HG03045 (cell line): ENCODE data around the gene GRIK3.
"Not testable (repeated sequence)": the region's sequence is repeated elsewhere in the genome, so short reads cannot be mapped to it uniquely, and the experiment has no call there.

Experiments
- ATAC-seq: cut with Tn5 transposase; IDR thresholded peaks from one replicate; pipeline ENCODE4 v1.9.1; 2021; ENCODE audit warnings: mild to moderate bottlenecking, moderate library complexity; ENCODE audit not compliant: unreplicated experiment

GRIK3 gene

GRCh38 chr1:36912365-36912865 is 121.9 kb downstream of the GRIK3 start:
- no peak for ATAC-seq

- ATAC-seq, result no peak
Observed at GRCh38 chr1:36911561-36912364, 122.6 kb downstream of the GRIK3 start.

GRCh38 chr1:36910886-36911540 is 123.3 kb downstream of the GRIK3 start:
- no peak for ATAC-seq

GRCh38 chr1:36909946-36910725 is 124.2 kb downstream of the GRIK3 start:
- no peak for ATAC-seq

GRCh38 chr1:36909359-36909758 is 125.0 kb downstream of the GRIK3 start:
- not testable (repeated sequence) for ATAC-seq

GRCh38 chr1:36908096-36908495 is 126.2 kb downstream of the GRIK3 start:
- ATAC-seq, result no peak

- ATAC-seq, result no peak
Observed at GRCh38 chr1:36906555-36906954, 127.8 kb downstream of the GRIK3 start.

GRCh38 chr1:36905941-36906340 is 128.4 kb downstream of the GRIK3 start:
- no peak for ATAC-seq

- no peak for ATAC-seq
Observed at GRCh38 chr1:36900128-36900527, 134.2 kb downstream of the GRIK3 start.

GRCh38 chr1:36897813-36898212 is 136.5 kb downstream of the GRIK3 start:
- ATAC-seq, result not testable (repeated sequence)

GRCh38 chr1:36894824-36895223 is 139.5 kb downstream of the GRIK3 start:
- ATAC-seq, result no peak

GRCh38 chr1:36890776-36891175 is 143.5 kb downstream of the GRIK3 start:
- ATAC-seq, result no peak

GRCh38 chr1:36889478-36890226 is 144.7 kb downstream of the GRIK3 start:
- no peak for ATAC-seq

- ATAC-seq, result no peak
Observed at GRCh38 chr1:36888811-36889477, 145.4 kb downstream of the GRIK3 start.

GRCh38 chr1:36885540-36886357 is 148.6 kb downstream of the GRIK3 start:
- ATAC-seq, result no peak

- no peak for ATAC-seq
Observed at GRCh38 chr1:36884801-36885200, 149.5 kb downstream of the GRIK3 start.

GRCh38 chr1:36884029-36884701 is 150.2 kb downstream of the GRIK3 start:
- no peak for ATAC-seq

- ATAC-seq, result no peak
Observed at GRCh38 chr1:36883315-36883949, 150.9 kb downstream of the GRIK3 start.
